Stimulated activated CD4-positive, alpha-beta T cell treated with anti-CD3 and anti-CD28 coated beads, TNF-alpha, amount 100 ng/mL, for 48 hours (primary cell): ENCODE data around the gene ACOX1.
"Not testable (repeated sequence)": the region's sequence is repeated elsewhere in the genome, so short reads cannot be mapped to it uniquely, and the experiment has no call there.

Experiments
- DNase-seq, 3 donors: peaks; one replicate each; pipeline ENCODE4 v3.0.0-alpha.2; 2020; ENCODE audit warnings: low read depth in 3 of 3

ACOX1 gene

GRCh38 chr17:75981019-75981615 is 2.2 kb upstream of the ACOX1 start:
- no peak for DNase-seq

- no peak for DNase-seq
Observed at GRCh38 chr17:75980188-75981018, 1.4 kb upstream of the ACOX1 start.

GRCh38 chr17:75979705-75980187 is 780 bp upstream of the ACOX1 start:
- no peak for DNase-seq

- no peak for DNase-seq
Observed at GRCh38 chr17:75976175-75976848, 2.7 kb downstream of the ACOX1 start.

- DNase-seq: no peak
Observed at GRCh38 chr17:75975757-75976174, 3.2 kb downstream of the ACOX1 start.

- DNase-seq: not testable (repeated sequence)
Observed at GRCh38 chr17:75975187-75975586, 3.8 kb downstream of the ACOX1 start.

- no peak for DNase-seq
Observed at GRCh38 chr17:75970626-75971025, 8.3 kb downstream of the ACOX1 start.

GRCh38 chr17:75970011-75970523 is 8.9 kb downstream of the ACOX1 start:
- no peak for DNase-seq

GRCh38 chr17:75969044-75969443 is 9.9 kb downstream of the ACOX1 start:
- DNase-seq: not testable (repeated sequence)

- no peak for DNase-seq
Observed at GRCh38 chr17:75965468-75965867, 13.5 kb downstream of the ACOX1 start.

GRCh38 chr17:75959839-75960511 is 19.0 kb downstream of the ACOX1 start:
- DNase-seq: no peak

- no peak for DNase-seq
Observed at GRCh38 chr17:75959051-75959838, 19.7 kb downstream of the ACOX1 start.

GRCh38 chr17:75950855-75951554 is 28.0 kb downstream of the ACOX1 start:
- DNase-seq: no peak

GRCh38 chr17:75950421-75950820 is 28.5 kb downstream of the ACOX1 start:
- no peak for DNase-seq

- DNase-seq: no peak
Observed at GRCh38 chr17:75945211-75945610, 33.8 kb downstream of the ACOX1 start.

- DNase-seq: no peak
Observed at GRCh38 chr17:75943491-75943890, 35.5 kb downstream of the ACOX1 start.

GRCh38 chr17:75942473-75942872 is 36.5 kb downstream of the ACOX1 start:
- no peak for DNase-seq

GRCh38 chr17:75941442-75941819 is 37.5 kb downstream of the ACOX1 start:
- DNase-seq: no peak

GRCh38 chr17:75940727-75941441 is 38.1 kb downstream of the ACOX1 start, which contains the start of gene FBF1:
FBF1 (minus strand) TSS chr17:75941042; CDS start chr17:75938149, 2,893 bp downstream.
- peak; percentile 81 to 86 (median 83) for DNase-seq

- no peak for DNase-seq
Observed at GRCh38 chr17:75937652-75938051, 41.3 kb downstream of the ACOX1 start.
